ENCODE measurements around the gene ST6GALNAC3.

The ST6GALNAC3 gene

GRCh38 chr1:76191561-76191960 is 117.0 kb downstream of the ST6GALNAC3 start:
- Histone ChIP-seq H3K9ac (no peak overlapping the region), H3K9me3 (no peaks in the 10 kb centered on the region), H3K4me3 (no peak overlapping the region), H3K36me3 (no peaks in the 10 kb centered on the region), H3K4me2 (no peak overlapping the region), H3K4me1 (peaks cover 4% of the 10 kb centered on the region), H3K27me3 (no peaks in the 10 kb centered on the region), H3K27ac (no peak overlapping the region), H4K20me1 (no peaks in the 10 kb centered on the region)
- no peak for TF ChIP-seq Cebpa-rat (IDR thresholded peaks at IDR 0.05)

GRCh38 chr1:76198452-76198851 is 123.9 kb downstream of the ST6GALNAC3 start:
- no peak for TF ChIP-seq Cebpa-rat (IDR thresholded peaks at IDR 0.05)
- Histone ChIP-seq H3K4me2 (no peak overlapping the region), H3K27ac (no peak overlapping the region), H4K20me1 (0 out of 2 replicates have a peak, but pooled peaks cover 5% of the 10 kb centered on the region), H3K4me1 (peaks cover 7% of the 10 kb centered on the region), H3K9ac (no peak overlapping the region), H3K4me3 (no peak overlapping the region), H3K9me3 (no peaks in the 10 kb centered on the region), H3K27me3 (no peaks in the 10 kb centered on the region), H3K36me3 (no peaks in the 10 kb centered on the region)

GRCh38 chr1:76202670-76203069 is 128.1 kb downstream of the ST6GALNAC3 start:
- TF ChIP-seq Cebpa-rat (IDR thresholded peaks at IDR 0.05) = no peak
- Histone ChIP-seq H4K20me1 (0 out of 2 replicates have a peak, but pooled peaks cover 5% of the 10 kb centered on the region), H3K4me3 (no peak overlapping the region), H3K9ac (no peak overlapping the region), H3K9me3 (no peaks in the 10 kb centered on the region), H3K36me3 (no peaks in the 10 kb centered on the region), H3K4me1 (peaks cover 8% of the 10 kb centered on the region), H3K27me3 (no peaks in the 10 kb centered on the region), H3K27ac (no peak overlapping the region), H3K4me2 (peak overlapping the region; percentile 61; the same call in 1 of the 2 replicates)

- Histone ChIP-seq H3K9me3 (no peaks in the 10 kb centered on the region), H3K36me3 (no peaks in the 10 kb centered on the region), H3K27me3 (no peaks in the 10 kb centered on the region), H4K20me1 (0 out of 2 replicates have a peak, but pooled peaks cover 5% of the 10 kb centered on the region), H3K27ac (no peak overlapping the region), H3K9ac (no peak overlapping the region), H3K4me2 (peak overlapping the region; percentile 61), H3K4me1 (peaks cover 8% of the 10 kb centered on the region), H3K4me3 (no peak overlapping the region)
- no peak for TF ChIP-seq Cebpa-rat (IDR thresholded peaks at IDR 0.05)
These were observed 128.6 kb downstream of the ST6GALNAC3 start for GRCh38 chr1:76203127-76203526.

- H3K27ac ChIP-seq = peak overlapping the region; percentile 4; the same call in 1 of the 2 replicates
- no peaks in the 10 kb centered on the region for H4K20me1 ChIP-seq
- H3K4me3 ChIP-seq = no peak overlapping the region
- H3K9me3 ChIP-seq = no peaks in the 10 kb centered on the region
- H3K9ac ChIP-seq = no peak overlapping the region
- no peaks in the 10 kb centered on the region for H3K36me3 ChIP-seq
- H3K27me3 ChIP-seq = no peaks in the 10 kb centered on the region
- H3K4me1 ChIP-seq = peaks cover 34% of the 10 kb centered on the region
- peak overlapping the region; percentile 69 for H3K4me2 ChIP-seq
- TF ChIP-seq Cebpa-rat (IDR thresholded peaks at IDR 0.05) = no peak
These were observed 134.7 kb downstream of the ST6GALNAC3 start for GRCh38 chr1:76209238-76209637.

- Histone ChIP-seq H4K20me1 (no peaks in the 10 kb centered on the region), H3K36me3 (no peaks in the 10 kb centered on the region), H3K9me3 (no peaks in the 10 kb centered on the region), H3K9ac (no peak overlapping the region), H3K27ac (peak overlapping the region; percentile 4; the same call in 1 of the 2 replicates), H3K27me3 (no peaks in the 10 kb centered on the region), H3K4me2 (peak overlapping the region; percentile 69), H3K4me3 (no peak overlapping the region), H3K4me1 (peaks cover 34% of the 10 kb centered on the region)
- TF ChIP-seq Cebpa-rat (IDR thresholded peaks at IDR 0.05) = no peak
These were observed 135.1 kb downstream of the ST6GALNAC3 start for GRCh38 chr1:76209648-76210047.

- Histone ChIP-seq H3K27ac (peak overlapping the region; percentile 4; the same call in 1 of the 2 replicates), H3K36me3 (no peaks in the 10 kb centered on the region), H3K9me3 (no peaks in the 10 kb centered on the region), H3K4me2 (peak overlapping the region; percentile 69), H4K20me1 (no peaks in the 10 kb centered on the region), H3K4me1 (peaks cover 34% of the 10 kb centered on the region), H3K9ac (no peak overlapping the region), H3K27me3 (no peaks in the 10 kb centered on the region), H3K4me3 (no peak overlapping the region)
- no peak for TF ChIP-seq Cebpa-rat (IDR thresholded peaks at IDR 0.05)
These were observed 135.6 kb downstream of the ST6GALNAC3 start for GRCh38 chr1:76210160-76210559.

GRCh38 chr1:76218888-76219287 is 144.3 kb downstream of the ST6GALNAC3 start:
- Histone ChIP-seq H3K27ac (peak overlapping the region; percentile 37; the same call in 1 of the 2 replicates), H4K20me1 (no peaks in the 10 kb centered on the region), H3K27me3 (no peaks in the 10 kb centered on the region), H3K9me3 (peaks cover 4% of the 10 kb centered on the region; the same call in 1 of the 2 replicates), H3K36me3 (no peaks in the 10 kb centered on the region), H3K4me2 (peak overlapping the region; percentile 73), H3K9ac (no peak overlapping the region), H3K4me1 (peaks cover 39% of the 10 kb centered on the region), H3K4me3 (no peak overlapping the region)
- no peak for TF ChIP-seq Cebpa-rat (IDR thresholded peaks at IDR 0.05)

- Histone ChIP-seq H3K4me2 (peak overlapping the region; percentile 73), H4K20me1 (no peaks in the 10 kb centered on the region), H3K4me1 (peaks cover 44% of the 10 kb centered on the region), H3K27ac (peak overlapping the region; percentile 37; the same call in 1 of the 2 replicates), H3K4me3 (no peak overlapping the region), H3K9ac (no peak overlapping the region), H3K9me3 (peaks cover 4% of the 10 kb centered on the region; the same call in 1 of the 2 replicates), H3K36me3 (no peaks in the 10 kb centered on the region), H3K27me3 (no peaks in the 10 kb centered on the region)
- no peak for TF ChIP-seq Cebpa-rat (IDR thresholded peaks at IDR 0.05)
These were observed 144.8 kb downstream of the ST6GALNAC3 start for GRCh38 chr1:76219366-76219818.

GRCh38 chr1:76224752-76225151 is 150.2 kb downstream of the ST6GALNAC3 start:
- peak overlapping the region; percentile 32 for H3K4me2 ChIP-seq
- no peak overlapping the region for H3K9ac ChIP-seq
- H3K9me3 ChIP-seq = peaks cover 4% of the 10 kb centered on the region; the same call in 1 of the 2 replicates
- H3K4me3 ChIP-seq = no peak overlapping the region
- H3K4me1 ChIP-seq = peaks cover 63% of the 10 kb centered on the region
- no peaks in the 10 kb centered on the region for H3K36me3 ChIP-seq
- H3K27me3 ChIP-seq = no peaks in the 10 kb centered on the region
- H3K27ac ChIP-seq = no peak overlapping the region
- no peaks in the 10 kb centered on the region for H4K20me1 ChIP-seq
- TF ChIP-seq Cebpa-rat (IDR thresholded peaks at IDR 0.05) = no peak
